ENCODE data around the gene TRIM65.

The TRIM65 gene

DNA sequence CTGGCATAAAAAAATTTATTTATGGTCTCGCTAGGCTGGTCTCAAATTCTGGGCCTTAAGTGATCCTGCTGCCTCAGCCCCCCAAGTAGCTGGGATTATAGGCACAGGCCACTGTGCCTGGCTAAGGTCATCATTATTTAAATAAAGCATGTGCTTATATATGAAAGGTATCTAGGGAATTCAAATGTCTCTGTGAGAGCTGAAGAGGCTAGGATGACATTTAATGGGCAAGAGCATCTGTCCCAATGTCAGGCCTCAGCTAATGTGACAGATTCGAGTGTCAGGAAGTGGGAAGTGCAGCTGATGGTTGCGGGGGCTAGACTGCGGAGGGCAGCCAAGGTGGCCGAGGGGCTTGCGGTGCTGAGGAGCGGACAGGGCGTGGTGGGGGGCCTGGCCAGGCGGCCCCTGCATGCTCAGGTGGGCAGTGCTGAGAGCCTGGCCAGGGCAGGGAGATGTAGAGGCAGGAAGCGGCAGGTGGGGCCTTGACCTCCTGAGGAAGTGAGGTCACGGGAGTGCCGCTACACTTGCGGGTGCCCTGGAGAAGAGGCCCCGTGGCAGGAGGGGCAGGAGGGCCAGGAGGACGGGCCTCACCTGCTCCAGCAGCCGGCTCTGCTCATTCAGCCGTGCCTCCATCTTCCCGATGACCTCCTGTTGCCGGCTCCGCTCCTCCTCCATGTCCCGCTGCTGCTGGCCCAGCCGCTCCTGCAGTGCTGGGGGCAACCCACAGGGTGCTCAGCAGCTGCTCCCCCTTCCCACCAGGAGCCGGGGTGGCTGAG, 20.6 kb upstream of the TRIM65 start:
- DNase-seq, result no peak

DNA sequence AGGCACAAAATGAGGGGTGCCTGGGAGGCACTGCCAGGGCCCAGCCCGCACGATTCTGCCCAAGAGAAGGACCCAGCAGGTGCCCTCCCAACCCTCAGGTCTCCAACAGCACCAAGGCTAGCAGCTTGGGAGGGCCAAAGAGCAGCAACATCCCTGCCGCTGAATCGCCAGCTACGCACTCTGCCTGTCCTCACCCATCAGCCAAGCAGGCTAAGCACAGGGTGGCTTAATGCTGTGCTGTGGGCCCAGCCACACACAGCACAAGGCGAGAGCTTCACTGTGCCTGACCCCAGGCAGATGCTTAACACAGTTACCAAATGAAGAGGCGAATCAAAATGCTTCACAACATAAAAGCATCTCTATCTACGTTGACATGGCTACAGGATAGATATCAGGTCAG, 18.5 kb upstream of the TRIM65 start:
- DNase-seq, result no peak

DNA sequence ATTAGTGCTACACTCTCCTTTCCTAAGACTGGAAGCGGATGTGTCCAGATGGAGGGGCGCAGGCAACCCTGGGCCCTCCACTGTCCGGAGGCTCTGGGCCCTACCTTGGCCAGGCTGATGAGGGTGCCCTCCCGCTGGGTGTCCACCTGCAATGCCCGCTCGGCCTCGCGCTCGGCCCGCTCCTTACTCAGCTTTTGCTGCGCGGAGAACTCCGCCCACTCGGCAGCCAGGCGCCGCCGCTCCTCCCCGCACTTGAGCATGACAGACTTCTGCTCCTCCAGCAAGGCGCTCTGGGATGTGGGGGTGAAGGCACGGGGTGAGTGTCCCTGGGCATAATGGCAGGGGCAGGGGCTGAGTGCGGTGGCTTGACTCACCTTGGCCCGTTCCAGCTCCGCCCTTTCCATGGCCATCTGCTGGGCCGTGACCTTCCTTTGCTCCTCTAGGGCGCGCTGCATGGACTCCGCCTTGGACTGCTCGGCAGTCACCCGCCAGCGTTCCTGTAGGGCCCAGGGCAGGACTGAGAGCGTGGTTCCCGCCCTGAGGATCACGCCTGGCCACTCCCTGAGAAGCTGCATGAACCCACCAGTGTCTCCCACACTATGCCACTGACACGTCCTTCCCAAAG, 18.0 kb upstream of the TRIM65 start:
- no peak for DNase-seq

DNA sequence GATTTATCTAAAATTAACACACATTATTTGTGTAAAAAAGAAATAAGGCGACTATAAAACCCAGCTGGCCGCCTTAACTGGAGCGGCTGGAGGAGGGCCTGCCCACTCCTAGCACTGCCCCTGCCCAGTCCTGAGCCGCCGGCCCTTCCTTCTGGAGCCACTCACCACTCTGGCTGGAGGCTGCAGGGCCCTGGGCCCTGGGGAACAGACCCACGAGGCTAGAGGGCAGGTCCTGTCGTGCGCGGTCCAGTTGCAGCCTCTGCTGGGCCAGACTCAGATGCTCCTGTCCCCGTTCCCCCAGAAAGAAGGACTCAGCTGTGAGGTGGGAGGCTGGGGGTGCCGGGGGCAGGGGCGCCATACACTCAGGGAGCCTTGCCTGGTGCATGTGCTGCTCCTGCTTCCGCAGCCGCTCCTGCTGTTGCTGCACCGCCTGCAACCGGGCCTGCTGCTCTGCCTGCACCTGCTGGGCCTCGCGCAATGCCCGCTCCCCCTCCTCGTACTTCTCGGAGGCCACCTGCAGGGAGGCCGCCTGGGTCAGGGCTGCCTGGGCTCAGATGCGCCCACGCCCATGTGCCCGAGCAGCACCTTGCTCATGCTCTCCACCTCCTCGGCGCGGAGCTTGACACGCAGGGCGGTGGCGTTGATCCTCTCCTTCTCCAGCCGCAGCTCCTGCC, 16.9 kb upstream of the TRIM65 start:
- DNase-seq, result no peak

DNA sequence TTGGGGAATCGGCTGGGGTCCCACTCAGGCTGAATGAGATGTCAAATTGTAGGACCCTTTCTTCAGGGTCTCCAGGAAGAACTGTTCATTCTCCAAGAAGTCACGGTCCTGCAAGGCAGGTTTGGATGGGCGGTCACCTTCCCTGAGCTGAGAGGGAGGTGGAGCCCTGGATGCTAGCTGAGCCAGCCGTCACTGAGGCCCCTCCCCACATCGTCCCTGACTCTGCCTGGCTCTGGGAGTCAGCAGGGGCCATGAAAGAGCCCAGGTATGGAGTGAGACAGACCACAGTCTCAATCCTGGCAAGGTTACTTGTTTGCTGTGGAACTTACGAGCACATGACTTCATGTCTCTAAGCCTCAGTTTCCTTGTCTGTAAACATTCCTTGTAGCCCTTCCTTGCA, 13.9 kb upstream of the TRIM65 start:
- DNase-seq, result no peak

DNA sequence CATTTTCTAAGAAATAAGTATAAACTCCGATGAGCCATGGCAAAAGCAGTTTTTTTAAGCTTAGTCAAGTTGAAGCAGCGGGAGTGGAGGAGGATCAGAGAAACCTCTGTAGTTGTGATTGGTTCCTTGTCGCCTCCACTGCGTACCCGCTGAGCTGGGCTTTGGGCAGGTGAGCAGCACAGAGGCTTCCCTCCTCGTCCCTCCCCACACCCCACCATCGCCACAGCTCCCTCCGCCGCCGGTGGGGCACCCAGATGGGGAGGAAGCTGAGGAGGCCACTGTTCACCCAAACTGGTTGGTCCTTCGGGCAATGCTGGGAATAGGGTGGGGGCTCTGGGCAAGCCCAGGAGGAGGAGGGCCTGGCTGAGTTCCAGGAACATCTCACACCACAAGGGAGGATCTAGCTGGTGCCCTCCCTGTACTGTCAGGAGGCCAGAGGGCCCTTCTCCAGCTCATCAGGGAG, 13.1 kb upstream of the TRIM65 start:
- DNase-seq, result no peak

DNA sequence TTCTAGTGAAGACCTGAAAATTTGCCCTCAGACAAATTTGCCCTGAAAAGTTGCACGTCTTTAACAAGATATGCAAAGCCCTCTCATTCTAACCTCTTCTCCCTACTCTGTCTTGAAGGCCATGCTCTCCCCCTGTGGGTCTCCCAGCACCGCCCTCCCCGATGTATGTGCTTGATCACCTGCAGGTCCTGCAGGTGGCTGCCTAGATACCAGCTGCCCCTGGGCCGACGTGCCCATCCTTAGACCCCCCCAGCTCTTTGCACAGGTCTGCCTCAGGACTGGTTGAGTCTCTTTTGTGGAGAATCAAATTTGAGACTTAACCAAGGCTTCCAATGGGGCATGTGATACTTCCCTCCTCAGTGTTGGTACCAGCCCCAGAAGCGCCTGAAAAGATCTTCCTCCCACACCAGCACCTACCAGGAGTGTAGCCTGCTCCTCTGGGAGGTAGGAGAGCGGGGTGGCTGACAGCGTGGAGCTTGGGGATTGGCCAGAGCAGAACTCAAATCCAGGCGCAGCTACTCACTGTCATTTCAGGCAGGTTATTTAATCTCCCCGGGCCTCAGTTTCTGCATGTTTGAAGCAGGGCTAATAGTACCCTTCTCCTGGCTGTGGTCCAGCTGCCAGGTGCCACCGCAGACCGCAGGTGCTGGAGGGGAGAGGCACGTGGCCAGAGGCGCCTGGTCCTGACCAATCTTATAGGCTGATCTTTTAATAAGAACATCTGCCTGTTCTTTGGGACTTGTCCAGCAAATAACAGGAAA, 12.5 kb upstream of the TRIM65 start:
- no peak for DNase-seq

DNA sequence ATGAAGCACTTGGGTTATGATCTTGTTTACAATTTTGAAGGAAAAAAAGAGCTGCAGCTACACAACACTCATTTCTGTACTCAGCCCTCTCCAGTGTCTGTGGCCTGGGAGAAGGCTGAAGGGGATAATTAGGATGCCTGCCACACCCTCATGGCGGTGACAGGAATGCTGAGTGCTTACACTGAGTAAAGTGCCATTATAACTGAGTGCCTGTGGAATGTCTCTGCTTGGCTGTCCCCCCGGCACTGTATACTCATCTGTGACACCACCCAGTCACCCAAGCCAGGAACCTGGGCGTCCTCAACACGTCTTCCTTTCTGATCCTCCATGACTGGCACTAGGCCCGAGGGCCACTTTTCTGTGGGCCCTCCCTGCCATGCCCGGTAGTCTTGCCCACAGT, 11.4 kb upstream of the TRIM65 start:
- no peak for DNase-seq

DNA sequence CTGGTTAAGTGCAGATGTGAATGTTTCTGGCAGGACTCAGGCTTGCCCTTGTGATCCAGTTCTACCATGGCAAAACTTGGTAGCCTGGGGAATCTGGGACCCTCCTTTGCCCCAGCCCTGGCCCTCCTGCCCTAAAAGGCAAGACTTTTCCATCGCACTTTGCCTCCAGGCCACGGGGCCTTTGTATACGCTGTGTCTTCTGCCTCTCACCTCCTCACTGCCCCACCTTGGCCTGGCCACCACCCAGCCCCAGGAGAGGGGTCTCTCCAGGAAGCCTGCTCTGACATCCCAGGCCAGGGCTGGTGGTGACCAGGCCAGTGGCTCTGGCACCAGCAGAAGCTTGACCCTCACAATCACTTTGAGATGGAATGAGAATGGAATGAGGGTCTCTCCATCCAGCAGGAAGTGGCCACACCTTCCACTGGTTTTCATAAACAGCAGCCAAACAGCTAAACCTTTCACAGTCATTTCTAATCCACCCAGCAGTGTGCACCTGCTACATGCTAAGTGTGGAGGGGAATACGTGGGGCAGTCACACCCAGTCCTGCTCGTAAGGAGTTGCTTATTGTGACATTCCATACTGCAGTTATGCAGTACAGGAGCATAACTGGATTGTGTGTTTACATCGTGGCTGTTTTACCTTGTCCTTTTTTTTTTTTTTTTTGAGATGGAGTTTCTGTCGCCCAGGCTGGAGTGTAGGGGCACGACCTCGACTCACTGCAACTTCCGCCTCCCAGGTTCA, 9.6 kb upstream of the TRIM65 start:
- DNase-seq, result no peak

DNA sequence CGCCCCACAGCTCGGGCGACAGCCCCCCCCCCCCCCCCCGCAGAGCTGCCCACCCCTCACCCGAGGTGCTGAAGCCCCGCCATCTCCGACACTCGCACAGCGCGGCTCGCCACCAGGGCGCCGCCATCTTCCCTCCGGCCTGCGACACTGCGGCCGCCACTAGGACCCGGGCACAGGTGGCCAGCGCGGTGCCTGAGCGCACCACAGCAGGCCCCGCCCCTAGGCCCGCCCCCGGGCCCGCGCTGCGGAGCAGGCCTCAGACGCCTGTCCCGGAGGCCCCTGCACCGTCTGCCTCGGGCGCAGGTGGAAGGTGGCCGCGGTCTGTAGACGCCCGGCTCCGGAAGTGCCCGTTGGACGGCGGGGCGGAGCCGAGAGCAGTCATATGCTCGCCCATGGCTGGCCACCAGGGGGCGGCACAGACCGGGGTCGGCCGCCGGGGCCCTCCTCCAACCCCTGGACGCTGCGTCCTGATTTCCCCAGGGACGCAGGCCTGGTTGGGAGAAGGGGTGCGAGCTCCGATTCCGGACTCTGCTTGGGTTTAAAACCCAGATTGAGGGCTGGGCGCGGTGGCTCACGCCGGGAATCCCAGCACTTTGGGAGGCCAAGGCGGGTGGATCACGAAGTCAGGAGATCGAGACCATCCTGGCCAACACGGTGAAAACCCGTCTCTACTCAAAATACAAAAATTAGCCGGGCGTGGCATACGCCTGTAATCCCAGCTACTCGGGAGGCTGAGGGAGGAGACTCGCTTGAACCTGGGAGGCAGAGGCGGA, 8.2 kb upstream of the TRIM65 start, which contains the start of gene MRPL38:
Gene MRPL38, minus strand, starts transcription at position 136 of the 773 bp plus-strand sequence. Its CDS starts 9 bp downstream, at position 127.
- DNase-seq, result peak; percentile 94 to 96

DNA sequence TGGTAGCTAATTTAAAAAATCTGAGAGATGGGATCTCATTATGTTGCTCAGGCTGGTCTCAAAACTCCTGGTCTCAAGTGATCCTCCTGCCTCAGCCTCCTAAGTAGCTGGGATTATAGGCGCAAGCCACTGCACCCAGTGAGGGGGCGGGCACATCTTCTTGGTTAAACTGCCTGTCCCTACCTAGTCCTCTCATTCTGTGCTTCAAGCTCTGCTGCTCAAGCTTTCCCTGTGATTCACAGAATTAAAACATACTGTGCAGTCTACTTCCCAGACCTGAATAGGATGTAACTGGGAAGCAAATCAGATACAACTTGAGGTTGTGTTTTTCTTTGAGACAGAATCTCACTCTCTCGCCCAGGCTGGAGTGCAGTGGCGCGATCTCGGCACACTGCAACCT, 5.7 kb upstream of the TRIM65 start:
- DNase-seq, result no peak

DNA sequence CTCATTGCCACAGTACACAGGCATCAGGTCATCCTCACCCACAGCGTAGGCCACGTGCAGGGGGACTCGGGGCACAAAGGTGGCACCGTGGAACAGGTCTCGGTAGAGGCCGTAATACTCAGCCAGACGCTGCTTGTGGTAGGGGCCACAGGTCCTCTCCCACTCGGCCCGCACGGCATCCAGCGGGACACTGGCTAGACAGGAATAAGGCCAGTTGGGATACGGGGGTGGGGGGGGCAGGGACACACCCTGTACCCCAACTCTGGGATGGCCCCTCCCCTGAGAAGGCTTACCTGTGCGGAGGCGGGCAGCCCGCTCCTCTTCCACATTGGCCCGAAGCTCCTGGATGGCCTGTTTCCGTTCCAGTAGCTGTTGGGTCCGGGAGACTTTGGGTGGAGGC, 5.0 kb upstream of the TRIM65 start:
- DNase-seq, result no peak

DNA sequence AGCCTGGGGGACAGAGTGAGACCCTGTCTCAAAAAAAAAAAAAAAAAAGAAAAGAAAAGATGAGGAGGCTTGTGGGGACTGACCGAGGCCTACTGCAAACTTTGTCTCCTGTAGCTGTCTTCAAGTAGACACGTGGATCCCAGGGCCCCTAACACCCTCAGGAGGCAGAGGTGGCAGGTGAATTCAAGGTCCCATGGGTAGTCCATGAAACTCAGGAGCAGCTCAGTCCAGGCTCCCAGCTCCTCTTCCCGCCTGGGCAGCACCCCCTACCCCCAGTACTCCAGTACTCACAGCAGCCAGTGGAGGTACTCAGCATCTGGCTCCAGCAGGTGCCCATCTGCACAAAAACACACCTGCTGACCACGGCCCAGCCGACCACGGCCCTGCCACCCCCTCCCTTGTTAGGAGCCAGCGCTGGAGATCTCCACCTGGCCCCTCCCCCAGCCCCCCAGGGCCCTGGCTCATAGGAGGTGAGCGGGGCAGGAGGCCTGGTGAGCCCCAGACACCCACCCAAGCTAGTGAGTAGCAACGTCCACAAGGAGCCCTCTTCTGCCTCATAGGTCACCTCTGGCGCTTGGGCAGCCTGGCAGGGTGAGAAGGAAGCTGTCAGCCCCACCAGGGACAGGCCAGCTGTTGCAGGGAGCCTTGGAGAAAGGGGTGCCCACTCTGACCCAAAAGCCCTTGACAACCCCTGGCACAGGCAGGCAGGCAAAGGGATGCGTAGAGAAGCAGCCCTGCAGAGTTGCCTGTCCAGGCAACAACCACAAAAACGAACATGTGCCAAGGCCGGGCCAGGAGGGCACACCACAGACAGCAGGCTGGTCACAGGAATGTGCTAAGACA, 4.2 kb upstream of the TRIM65 start:
- no peak for DNase-seq

DNA sequence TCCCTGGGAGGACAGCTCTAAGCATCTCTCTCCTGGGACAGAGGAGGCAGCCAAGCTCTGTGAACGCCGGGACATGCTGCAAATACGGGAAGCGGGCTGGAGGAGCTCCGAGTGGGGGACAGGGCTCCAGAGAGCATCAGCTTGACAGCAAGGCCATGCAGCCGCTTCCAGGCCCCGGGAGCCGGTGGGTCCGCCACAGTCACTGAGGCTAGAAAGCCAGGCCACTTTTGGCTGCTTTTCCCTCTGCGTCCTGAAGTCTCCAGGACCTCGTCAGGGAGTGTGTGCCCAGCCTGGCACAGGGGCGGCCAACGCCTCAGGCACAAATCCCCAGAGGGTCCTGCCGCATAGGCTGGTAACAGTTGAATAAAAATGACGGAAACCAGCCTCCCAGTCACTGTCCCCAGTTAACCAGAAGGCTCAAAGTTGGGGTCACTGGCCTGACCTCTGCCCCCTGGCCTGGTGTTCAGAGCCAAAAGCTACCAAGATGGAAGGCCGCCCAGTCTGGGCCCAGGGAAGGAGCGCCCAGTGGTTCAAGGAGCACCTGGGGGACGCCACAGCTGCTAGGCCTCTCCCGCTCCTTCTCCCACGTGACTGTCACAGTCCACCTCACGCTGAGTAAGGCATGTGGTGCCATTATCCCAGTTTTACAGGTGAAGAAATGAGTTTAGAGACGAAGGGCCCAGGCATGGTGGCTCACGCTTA, 3.2 kb upstream of the TRIM65 start:
- no peak for DNase-seq

DNA sequence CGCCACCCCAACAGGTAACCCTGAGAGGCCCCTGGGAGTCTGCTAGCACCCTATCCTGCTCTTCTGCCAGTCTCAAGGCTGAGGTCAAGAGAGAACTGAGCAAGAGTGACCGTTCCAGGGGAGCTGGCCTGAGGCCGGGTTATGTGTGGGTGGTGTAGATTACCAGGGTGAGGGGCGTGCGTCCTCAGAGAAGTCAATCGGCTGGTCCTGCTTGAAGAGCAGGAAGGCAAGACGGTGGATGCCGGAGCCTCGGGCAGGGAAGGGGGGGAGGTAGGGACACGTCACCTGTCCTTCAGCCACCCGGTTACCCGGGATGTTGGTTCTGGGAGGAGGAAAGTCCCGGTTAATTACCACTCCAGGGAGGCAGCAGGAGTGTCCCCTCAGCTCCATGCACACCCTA, 2.6 kb upstream of the TRIM65 start:
- no peak for DNase-seq

DNA sequence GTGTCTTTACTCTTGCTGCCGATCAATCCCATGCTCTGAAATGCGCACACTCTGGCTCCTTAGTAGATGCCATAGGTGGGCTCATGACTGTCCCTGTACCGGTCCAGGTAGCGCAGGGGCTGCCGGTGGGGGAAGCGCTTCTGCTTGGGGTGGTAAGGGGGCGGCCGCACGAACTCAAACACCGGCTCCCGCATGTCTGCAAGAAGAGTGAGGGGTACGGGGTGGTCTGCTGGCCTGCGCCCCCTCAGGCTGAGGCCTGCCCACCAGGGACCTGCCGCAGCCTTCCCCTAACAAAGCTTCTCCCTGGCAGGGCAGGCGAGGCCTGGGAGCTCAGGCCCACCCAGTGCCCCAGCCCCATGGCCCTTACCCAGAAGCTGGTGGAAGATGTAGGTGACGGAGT, 2.0 kb upstream of the TRIM65 start:
- no peak for DNase-seq

DNA sequence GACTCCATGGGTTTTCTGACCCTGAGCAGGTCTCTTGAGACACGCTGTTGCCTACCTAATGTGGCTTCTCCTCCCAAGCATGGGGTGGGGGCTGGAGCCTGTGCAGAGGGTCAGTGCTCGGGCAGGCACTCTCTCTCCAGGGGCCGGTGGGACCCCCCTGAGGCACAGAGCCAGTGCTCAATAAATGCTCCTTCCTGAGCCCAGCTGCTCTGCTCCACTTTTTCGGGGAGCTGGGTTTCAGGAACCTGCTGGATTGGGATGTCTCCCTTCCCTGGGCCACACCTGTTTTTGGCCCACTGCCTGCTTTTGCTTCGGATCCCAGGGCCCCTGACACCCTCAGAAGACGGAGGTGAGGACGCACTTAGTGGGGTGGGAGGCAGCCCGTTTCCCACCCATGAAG, 1.3 kb upstream of the TRIM65 start:
- DNase-seq, result no peak

DNA sequence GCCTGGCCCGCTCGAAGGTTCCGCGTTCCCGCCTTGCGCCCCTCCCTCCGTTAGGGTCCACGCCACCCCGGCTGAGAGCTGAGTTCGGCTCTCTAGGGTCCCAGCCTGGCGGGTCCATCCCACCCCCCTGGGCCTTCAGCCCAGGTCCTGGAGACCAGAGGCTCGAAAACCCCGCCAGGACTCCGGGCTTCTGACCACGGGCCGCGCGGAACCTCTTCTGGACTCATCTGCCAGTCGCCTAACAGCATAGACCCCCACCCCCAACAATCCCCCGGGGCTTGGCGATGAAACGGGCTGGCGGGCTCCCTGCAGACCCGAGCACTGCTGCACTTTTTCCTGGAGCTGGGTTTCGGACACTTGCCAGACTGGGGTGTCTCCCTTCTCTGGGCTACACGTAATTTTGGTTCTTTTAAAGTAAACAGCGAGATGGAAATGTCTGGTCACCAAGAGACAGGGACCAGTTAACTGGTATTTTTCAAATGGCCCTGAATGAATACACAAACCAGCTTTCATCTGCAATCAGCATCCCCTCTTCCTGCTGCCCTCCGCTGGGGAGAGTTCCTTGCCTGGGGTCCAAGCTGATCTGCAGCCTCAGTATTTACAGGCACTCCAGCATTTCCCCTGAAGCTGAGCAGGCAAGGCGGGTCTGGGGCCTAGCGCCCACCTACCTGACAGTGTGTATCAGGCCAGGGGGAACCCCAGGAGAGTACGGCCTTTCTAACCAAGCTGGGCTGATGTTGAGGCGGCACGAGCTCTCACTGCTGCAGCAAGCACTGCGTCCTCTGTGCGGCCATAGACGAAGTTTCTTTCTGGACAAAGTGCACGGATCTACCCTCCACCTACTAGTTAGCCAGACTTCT, 639 bp upstream of the TRIM65 start:
- DNase-seq, result no peak

Measured in stimulated activated CD4-positive, alpha-beta T cell treated with anti-CD3 and anti-CD28 coated beads, Interleukin-2, amount 100 ng/mL, for 48 hours (primary cell).